ENCODE measurements around the gene DISP1. TPM values are rescaled to one million over a fixed set of nuclear protein-coding genes. Genes with fewer than 3 reads are reported as not detected.

The DISP1 gene, protein sequence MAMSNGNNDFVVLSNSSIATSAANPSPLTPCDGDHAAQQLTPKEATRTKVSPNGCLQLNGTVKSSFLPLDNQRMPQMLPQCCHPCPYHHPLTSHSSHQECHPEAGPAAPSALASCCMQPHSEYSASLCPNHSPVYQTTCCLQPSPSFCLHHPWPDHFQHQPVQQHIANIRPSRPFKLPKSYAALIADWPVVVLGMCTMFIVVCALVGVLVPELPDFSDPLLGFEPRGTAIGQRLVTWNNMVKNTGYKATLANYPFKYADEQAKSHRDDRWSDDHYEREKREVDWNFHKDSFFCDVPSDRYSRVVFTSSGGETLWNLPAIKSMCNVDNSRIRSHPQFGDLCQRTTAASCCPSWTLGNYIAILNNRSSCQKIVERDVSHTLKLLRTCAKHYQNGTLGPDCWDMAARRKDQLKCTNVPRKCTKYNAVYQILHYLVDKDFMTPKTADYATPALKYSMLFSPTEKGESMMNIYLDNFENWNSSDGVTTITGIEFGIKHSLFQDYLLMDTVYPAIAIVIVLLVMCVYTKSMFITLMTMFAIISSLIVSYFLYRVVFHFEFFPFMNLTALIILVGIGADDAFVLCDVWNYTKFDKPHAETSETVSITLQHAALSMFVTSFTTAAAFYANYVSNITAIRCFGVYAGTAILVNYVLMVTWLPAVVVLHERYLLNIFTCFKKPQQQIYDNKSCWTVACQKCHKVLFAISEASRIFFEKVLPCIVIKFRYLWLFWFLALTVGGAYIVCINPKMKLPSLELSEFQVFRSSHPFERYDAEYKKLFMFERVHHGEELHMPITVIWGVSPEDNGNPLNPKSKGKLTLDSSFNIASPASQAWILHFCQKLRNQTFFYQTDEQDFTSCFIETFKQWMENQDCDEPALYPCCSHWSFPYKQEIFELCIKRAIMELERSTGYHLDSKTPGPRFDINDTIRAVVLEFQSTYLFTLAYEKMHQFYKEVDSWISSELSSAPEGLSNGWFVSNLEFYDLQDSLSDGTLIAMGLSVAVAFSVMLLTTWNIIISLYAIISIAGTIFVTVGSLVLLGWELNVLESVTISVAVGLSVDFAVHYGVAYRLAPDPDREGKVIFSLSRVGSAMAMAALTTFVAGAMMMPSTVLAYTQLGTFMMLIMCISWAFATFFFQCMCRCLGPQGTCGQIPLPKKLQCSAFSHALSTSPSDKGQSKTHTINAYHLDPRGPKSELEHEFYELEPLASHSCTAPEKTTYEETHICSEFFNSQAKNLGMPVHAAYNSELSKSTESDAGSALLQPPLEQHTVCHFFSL (N-terminal part only)
- total RNA-seq = 1 to 10 TPM; 2.1 to 2.4 TPM

DNA sequence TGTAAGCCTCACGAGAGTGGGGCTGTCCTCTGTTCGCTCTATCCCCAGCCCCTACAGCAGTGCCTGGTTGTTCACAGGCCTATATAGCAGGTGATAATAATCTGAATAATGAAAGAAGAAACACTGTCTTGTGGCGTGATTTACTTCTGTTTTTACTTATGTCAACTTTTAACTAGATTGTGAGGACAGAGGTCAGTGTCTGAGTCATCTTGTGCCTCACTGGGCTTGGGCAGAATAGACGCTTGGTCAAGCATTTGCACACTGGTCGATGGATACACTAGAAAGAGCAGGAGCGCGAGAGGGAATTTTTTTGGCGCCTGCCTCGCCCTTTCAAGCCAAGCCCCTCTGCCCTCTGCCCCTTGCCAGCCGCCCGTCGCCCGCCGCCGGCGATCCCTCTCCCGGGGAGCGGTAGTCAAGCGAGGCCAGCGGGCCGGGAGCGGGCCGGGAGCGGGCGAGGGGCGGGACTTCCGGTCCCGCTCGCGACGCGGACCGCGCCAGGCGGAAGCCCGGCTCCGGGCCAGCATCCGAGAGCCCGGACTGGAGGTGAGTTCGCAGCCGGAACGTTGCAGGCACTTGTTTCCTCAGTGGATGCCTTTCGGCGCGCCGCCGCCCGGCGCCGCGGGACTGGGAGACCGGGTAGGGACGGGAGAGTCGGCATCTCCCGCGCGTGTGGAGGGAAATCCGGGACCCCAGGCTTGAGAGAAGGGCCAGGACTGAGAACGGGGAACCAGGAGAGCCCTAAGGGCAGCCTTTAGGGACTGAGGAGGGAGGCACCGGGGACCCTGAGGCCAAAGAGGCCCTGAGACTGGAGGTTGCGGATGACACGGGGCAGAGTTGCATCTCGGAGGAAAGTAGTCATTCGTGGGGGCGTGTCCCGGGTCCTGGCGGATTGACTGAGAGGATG lies at the start of gene DISP1:
Gene DISP1, plus strand, starts transcription at position 504 of the 904 bp plus-strand sequence. CDS start 127,785 bp downstream, outside the sequence.
- ChIA-PET POLR2A (no interaction called here), CTCF (no interaction called here)

DNA sequence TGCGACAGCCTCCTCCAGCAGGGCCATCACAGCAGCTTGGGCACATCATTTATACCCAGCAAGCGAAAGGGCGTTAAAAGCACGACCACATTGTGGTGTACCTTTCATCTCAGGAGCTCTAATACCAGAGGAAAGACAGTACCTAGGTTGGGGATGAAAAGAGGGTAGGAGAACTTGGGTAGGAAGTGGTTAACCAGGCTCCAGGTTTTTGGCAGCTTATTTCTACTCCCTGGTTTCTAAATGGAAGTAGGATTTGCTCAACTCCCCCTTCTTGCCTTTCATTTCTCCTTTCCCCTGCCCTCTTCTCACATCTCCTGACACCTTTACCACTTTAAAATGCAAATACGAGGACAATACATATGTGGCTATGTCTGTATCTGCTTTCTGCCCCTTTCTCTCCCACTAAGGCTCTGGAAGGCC lies 47.7 kb upstream of the DISP1 start:
- ChIA-PET POLR2A (no interaction called here), CTCF (interaction anchor here (0.5 kb wide), 1 partner anchor 977 kb away, joined by 3 read pairs; no protein-coding TSS in a partner anchor)

DNA sequence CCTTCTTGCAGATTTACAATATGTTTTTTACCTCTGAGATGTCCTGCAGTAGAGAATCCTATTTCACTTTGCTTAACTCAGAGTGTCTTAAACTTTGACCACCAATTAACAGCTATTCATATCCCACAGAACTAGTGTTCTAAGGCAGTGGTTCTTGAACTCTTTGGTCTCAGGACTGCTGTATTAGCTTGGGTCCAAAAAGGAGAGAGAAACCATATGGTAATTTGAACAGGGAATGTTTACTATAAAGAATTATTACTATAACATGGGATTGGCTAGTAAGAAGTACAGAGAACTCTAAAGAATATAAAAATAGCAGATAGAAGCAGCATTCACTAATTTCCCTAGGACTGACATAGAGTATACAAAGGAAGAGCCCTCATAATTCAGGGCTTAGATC lies 46.2 kb upstream of the DISP1 start:
- POLR2A ChIA-PET = no interaction called here
- CTCF ChIA-PET = no interaction called here

DNA sequence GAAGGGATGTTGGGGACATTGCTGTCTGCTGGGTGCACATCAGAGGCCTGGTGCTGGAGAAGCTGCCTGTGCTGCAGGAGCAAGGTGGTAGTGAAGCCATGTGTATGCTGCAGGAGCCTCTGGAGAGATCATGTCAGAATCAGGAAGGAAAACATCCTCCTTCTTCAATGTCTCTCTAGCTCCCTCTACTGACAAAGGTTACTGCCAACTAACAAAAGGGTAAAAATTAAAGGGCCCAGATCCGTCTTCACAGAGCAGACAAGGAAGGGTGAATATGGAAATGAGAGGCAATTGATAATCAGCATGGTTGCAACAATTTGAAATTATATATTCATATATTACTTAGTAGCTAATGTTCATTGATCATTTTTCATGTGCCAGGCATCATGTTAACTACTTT lies 45.7 kb upstream of the DISP1 start:
- ChIA-PET CTCF (no interaction called here), POLR2A (no interaction called here)

DNA sequence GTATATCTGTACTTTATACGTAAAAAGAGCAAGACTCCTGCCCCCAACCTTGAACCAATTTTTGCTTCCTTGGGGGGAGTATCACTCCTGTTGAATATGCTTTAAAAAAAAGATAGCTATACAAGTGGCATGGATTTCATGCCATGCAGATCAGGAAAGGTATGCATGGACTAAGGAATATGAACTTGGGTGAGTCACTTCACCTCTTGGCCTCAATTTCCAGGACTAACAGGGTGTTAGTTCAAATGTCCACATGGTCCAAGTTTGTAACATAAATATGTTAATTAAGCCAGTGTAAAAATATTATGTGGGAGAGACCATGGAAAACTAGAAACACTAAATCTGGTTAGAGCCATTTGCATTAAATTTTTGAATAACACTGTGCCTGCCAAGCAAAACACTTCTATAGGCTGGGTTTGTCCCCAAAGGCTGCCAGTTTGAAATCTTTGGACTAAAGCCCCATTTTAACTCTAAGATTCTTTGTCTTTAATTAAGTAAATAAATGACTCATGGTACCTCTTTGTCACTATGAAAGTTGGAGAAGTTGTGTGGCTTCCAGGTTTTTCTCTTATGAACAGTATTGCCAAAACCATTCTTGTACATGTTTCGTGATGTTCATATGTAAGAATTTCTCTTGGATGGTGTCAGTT lies 44.7 kb upstream of the DISP1 start:
- ChIA-PET POLR2A (no interaction called here), CTCF (no interaction called here)

DNA sequence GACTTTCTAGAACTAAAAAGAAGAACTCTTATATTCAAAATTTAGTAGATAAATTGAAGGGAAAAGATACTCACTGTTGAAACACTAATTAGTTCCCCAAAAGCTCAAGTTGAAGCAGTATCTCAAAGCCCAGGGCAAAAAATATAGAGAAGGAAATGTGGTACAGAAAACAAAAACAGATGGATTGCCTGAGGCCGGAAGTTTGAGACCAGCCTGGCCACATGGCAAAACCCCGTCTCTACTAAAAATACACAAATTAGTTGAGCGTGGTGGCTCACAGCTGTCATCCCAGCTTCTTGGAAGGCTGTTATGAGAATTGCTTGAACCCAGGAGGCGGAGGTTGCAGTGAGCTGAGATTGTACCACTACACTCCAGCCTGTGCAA lies 41.9 kb upstream of the DISP1 start:
- CTCF ChIA-PET = no interaction called here
- POLR2A ChIA-PET = no interaction called here

DNA sequence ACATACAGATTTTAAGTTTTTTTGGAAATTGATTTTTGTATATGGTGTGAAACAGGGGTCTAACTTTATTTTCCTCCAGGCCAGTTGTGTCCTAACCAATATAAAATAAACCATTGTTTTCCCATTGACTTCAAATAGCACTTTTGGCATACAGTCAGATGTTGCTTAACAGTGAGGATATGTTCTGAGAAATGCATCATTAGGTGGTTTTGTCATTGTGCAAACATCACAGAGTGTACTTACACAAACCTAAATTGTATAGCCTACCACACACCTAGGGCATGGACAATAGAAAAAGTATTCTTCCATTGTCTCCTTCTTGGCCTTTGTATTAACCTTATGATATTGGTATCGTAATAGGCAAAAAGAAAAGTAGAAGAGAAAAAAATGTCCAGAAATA lies 37.4 kb upstream of the DISP1 start:
- ChIA-PET POLR2A (no interaction called here), CTCF (no interaction called here)

DNA sequence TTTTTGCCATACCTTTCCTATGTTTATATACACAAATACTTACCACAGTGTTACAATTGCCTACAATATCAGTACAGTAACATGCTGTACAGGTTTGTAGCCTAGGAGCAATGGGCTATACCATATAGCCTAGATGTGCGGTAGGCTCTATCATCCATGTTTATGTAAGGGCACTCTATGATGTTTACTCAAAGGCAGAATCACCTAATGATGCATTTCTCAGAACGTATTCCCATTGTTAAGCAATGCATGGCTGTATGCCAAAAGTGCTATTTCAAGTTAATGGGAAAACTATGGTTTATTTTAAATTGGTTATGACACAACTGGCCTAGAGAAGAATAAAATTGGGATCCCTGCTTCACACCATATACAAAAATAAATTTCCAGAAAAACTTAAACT lies 36.9 kb upstream of the DISP1 start:
- ChIA-PET CTCF (no interaction called here), POLR2A (no interaction called here)

DNA sequence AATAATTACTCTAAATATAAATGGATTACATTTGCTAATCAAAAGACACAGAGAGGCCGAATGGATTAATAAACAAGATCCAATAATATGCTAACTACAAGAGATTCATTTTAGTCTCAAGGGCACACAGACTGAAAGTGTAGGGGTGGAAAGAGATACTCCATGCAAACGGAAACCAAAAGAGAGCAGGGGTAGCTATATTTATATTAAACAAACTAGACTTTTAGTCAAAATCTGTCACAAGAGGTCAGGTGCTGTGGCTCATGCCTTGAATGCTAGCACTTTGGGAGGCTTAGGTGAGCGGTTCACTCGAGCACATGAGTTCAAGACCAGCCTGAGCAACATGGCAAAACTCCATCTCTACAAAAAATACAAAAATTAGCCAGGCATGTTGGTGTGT lies 33.6 kb upstream of the DISP1 start:
- CTCF ChIA-PET = no interaction called here

DNA sequence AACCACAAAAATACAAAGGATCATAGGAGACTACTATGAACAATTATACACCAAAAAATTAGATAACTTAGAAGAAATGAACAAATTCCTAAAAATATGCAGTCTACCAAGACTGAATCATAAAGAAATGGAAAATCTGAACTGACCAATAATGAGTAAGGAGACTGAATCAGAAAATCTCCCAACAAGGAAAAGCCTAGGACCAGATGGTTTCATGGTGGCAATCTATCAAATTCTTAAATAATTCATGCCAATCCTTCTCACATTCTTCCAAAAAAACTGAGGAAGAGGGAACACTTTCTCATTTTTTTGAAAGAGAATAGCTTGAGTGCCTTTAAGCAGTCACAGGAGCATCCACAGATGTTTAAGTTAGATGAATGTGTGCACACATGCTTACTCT lies 31.8 kb upstream of the DISP1 start:
- CTCF ChIA-PET = no interaction called here
- POLR2A ChIA-PET = no interaction called here

More for the DNA sequence above, 33.6 kb upstream of the DISP1 start:
- POLR2A ChIA-PET = no interaction called here

DNA sequence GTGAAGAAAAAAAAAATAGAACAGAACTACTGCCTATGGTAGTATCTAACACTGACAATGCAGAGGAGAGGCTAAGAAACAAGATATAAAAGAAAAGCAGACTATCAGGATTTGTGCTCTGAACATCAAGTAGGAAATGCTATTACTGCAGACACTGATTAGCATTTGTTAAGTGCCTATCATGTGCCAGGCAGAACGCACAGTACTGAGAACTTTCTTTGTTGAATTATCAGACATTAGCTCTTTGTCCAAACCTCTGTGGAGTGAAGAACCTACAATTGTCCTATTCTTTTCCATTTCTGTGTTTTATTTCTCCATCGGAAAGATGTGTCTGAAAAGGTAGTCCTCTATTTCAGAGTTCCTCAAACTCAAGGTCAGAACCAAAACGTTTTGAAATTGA lies 30.5 kb upstream of the DISP1 start:
- CTCF ChIA-PET = no interaction called here
- POLR2A ChIA-PET = no interaction called here

DNA sequence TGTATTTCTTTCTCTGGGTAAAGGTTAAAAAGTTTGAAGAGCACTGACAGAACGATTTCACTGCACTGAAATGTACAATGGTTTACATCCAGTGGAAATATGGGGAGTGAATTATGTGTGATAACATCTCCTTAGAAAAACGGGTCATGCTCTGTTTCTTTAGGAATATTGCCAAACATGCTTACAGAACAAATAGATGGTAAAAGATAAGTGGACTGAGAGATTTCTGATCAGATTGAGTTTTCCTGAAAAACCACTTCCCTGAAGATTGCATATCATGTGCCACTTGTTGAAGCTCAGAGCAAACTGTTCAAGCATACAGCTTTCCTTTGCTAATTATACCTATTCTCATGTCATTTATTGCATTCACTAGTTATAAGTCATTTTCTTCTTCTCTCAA lies 29.9 kb upstream of the DISP1 start:
- ChIA-PET POLR2A (no interaction called here), CTCF (no interaction called here)

DNA sequence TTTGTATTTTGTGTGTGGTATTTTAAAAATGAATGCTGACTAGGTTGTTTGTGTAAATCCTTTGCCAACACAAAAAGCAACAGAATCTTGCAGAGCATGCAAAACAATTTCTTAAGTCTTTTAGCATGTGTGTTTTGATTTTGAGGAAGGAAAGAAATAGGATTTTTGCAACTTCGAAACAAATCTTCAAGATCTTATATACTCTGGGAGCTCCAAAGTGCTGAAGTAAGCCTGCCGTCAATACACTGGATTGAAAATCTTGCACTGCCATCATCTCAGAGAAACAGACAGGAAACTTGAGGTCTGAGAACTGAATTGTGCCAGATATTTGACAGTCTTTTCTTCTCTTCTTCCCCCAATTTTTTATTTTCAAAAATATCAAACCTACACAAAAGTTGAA lies 29.3 kb upstream of the DISP1 start:
- POLR2A ChIA-PET = interaction anchor here (0.5 kb wide), 1 partner anchor 65 kb away, joined by 3 read pairs; no protein-coding TSS in a partner anchor
- CTCF ChIA-PET = no interaction called here

DNA sequence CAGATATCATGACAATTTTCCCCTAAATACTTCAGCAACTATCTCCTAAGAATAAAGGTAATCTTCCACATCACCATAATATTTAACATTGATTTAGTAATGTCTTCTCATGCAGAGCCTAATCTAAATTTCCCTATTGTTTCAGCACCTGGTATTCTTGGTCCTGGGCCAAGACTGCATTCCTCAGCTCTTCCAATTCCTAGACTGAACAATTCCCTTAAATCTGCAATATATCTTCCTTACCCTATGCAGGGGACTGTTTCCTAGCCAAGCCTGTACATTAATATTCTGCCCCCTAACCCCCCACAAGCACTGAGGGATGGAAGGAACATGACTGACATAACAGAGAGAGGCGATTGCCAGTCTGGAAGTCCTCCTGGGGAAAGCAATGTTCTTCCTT lies 28.7 kb upstream of the DISP1 start:
- CTCF ChIA-PET = no interaction called here

DNA sequence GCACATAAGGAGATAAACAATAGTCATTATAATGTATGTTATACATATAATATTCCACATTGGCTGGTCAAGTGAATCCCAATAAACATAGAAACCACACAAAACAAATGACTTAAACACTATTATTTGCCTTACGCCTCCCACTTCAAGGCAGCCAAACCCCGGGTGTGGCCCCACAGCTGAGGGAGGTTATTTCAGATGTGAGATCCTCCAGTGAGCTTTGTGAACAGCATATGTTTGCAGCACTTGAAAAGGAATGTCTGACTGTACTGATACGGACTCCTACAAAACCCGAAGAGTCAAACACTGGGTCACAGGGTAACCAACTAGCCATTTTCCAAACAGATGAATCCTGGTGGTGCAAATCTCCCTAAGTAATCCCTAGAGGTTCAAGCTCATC lies 27.1 kb upstream of the DISP1 start:
- CTCF ChIA-PET = interaction anchor here (1.1 kb wide), 1 partner anchor 336 kb away, joined by 3 read pairs; no protein-coding TSS in a partner anchor

More for the DNA sequence above, 28.7 kb upstream of the DISP1 start:
- POLR2A ChIA-PET = interaction anchor here (0.5 kb wide), 1 partner anchor 65 kb away, joined by 3 read pairs; no protein-coding TSS in a partner anchor

DNA sequence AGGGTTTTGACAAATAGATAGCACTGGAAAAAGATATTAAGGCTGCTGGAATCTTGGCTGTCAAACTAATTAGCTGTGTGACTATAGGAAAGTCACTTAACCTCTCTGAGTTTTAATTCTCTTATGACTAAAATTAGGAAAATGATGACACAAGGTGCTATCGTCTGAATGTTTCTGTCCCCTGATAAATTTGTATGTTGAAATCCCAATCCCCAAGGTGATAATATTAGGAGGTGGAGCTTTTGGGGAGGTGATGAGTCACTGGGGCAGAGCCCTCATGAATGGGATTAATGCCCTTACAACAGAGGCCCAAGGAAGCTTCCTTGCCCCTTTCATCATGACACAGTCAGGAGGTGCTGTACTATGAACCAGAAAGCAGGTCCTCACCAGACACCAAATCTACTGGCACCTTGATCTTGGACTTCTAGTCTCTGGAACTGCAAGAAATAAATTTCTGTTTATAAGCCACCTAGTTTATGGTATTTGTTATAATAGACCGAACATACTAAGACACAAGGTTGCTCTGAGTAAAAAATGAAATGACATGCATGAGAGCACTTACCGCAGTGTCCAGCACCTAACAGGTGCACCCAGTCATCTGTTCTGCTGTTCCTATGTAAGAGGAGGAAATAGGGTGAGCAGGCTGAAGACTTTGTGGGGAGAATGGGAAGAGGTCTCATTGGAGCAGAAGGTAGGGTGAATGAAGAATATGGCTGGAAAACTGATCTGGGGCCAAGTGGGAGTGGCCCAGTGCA lies 26.3 kb upstream of the DISP1 start:
- POLR2A ChIA-PET = no interaction called here
- CTCF ChIA-PET = no interaction called here

More for the DNA sequence above, 27.1 kb upstream of the DISP1 start:
- POLR2A ChIA-PET = no interaction called here

DNA sequence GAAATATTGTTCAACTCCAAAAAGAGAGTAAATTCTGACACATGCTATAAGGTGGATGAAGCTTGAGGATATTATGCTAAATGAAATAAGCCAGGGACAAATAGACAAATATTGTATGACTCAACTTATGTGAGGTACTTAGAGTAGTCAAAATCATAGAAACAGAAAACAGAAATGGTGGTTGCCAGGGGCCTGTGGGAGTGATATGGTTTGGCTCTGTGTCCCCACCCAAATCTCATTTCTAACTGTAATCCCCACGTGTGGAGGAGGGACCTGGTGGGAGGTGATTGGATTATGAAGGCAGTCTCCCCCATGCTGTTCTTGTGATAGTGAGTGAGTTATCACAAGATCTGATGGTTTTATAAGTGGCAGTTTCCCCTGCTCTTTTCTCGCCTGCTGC lies 24.7 kb upstream of the DISP1 start:
- POLR2A ChIA-PET = no interaction called here
- CTCF ChIA-PET = interaction anchor here (0.6 kb wide), 1 partner anchor 288 kb away, joined by 3 read pairs; no protein-coding TSS in a partner anchor

DNA sequence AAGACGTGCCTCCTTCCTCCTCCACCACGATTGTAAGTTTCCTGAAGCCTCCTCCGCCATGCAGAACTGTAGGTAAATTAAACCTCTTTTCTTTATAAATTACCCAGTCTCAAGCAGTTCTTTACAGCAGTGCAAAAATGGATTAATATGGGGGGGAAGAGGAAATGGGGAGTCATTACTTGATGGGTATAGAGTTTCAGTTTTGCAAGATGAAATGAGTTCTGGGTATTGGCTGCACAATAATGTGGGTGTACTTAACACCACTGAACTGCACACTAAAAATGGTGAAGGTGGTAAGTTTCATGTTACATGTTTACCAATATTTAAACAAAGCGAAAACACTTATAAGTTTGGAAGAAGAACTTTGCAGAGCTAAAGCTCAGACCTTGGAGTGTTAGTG lies 24.3 kb upstream of the DISP1 start:
- POLR2A ChIA-PET = no interaction called here

More for the DNA sequence above, 24.3 kb upstream of the DISP1 start:
- CTCF ChIA-PET = interaction anchor here (0.6 kb wide), 1 partner anchor 288 kb away, joined by 3 read pairs; no protein-coding TSS in a partner anchor
